SIG-M5 treated with dmso at 0.1 percent for 504 hours (cell line): ENCODE measurements around the gene KISS1R.
"Not testable (repeated sequence)": the region's sequence is repeated elsewhere in the genome, so short reads cannot be mapped to it uniquely, and the experiment has no call there.

Source experiments
- DNase-seq: peaks from one replicate; lab custom pipeline; 2025; ENCODE audit not compliant: unreplicated experiment; lab: John Stamatoyannopoulos, UW

Gene KISS1R

GRCh38 chr19:917323-918151, at the start of gene KISS1R:
KISS1R (plus strand) TSS chr19:917333; CDS start chr19:917503, 170 bp downstream.
- DNase-seq = no peak

- DNase-seq = no peak
Measured at GRCh38 chr19:867855-868457, 49.2 kb upstream of the KISS1R start.

GRCh38 chr19:868458-869244, 48.5 kb upstream of the KISS1R start:
- no peak for DNase-seq

- DNase-seq = no peak
Measured at GRCh38 chr19:869245-870177, 47.6 kb upstream of the KISS1R start.

GRCh38 chr19:870314-870713, 46.8 kb upstream of the KISS1R start:
- DNase-seq = no peak

GRCh38 chr19:870963-871401, 46.2 kb upstream of the KISS1R start:
- DNase-seq = no peak

- no peak for DNase-seq
Measured at GRCh38 chr19:871446-872265, 45.5 kb upstream of the KISS1R start.

GRCh38 chr19:872266-872951, 44.7 kb upstream of the KISS1R start:
- peak; percentile 45 for DNase-seq

GRCh38 chr19:873084-873483, 44.0 kb upstream of the KISS1R start:
- no peak for DNase-seq

- DNase-seq = no peak
Measured at GRCh38 chr19:873561-874041, 43.5 kb upstream of the KISS1R start.

- no peak for DNase-seq
Measured at GRCh38 chr19:875265-875879, 41.8 kb upstream of the KISS1R start.

GRCh38 chr19:876089-876488, 41.0 kb upstream of the KISS1R start:
- DNase-seq = no peak

- DNase-seq = no peak
Measured at GRCh38 chr19:876780-877314, 40.3 kb upstream of the KISS1R start.

GRCh38 chr19:877992-878660, 39.0 kb upstream of the KISS1R start:
- DNase-seq = not testable (repeated sequence)

GRCh38 chr19:878751-879561, 38.2 kb upstream of the KISS1R start:
- not testable (repeated sequence) for DNase-seq

GRCh38 chr19:879711-880438, 37.3 kb upstream of the KISS1R start:
- DNase-seq = no peak
